ENCODE results near the gene ODAD4. TPM values are rescaled to one million over a fixed set of nuclear protein-coding genes. Genes with fewer than 3 reads are reported as not detected.
A peak's percentile ranks its signal among the peaks of the same experiment; 100 is the strongest.
"Not testable (repeated sequence)": the region's sequence is repeated elsewhere in the genome, so short reads cannot be mapped to it uniquely, and the experiment has no call there.

The ODAD4 gene
- polyA plus RNA-seq, 4 donors = 6.4 to 8.5 (median 7.5) TPM

GRCh38 chr17:41912925-41913324 lies 17.5 kb upstream of the ODAD4 start:
- no peak for DNase-seq (ENCODE audit: low read depth in 4 of 4, low spot score in 2 of 4)

DNA sequence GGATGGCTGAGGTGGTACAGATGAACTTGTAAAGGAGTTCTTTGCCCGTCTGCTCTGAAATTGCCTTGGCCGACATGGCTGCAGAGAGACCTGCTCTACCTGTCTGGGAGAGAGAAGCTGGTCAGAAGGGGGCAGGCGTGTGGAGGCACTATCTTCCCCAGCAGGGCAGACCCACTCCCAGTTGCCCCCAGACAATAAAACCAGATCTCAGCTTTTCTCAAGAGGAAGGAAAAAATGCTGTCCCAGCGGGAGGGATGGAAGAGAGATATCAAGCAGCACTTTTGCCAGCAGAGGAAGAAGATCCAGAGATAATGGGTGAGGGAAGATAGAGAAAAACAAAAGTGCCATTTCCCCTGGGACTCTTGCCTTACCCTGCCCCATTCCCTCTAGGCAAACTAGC lies 16.6 kb upstream of the ODAD4 start:
- no peak for DNase-seq (ENCODE audit: low read depth in 4 of 4, low spot score in 2 of 4)

DNA sequence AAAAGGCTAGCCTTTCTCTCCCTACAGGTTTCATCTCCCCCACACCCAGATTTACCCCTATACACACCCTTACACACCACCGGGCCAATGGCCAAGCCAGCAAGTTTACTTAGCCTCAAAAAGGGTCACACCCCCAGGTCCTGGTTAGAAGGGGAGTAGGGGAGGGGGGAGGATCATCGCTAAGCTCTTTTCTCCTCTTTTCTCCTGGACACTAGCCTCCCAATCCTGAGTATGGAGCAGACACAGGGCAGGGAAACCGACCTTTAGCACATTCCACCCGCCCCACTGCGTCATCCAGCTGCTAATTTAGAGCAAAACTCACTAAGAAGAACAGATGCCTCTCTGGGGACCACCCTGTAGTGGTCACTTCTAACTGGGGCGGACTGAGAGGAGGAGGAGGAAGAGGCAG lies 16.1 kb upstream of the ODAD4 start:
- DNase-seq (ENCODE audit: low read depth in 4 of 4, low spot score in 2 of 4) = no peak

- DNase-seq (ENCODE audit: low read depth in 4 of 4, low spot score in 2 of 4) = no peak
Measured at GRCh38 chr17:41915020-41915419, 15.4 kb upstream of the ODAD4 start.

DNA sequence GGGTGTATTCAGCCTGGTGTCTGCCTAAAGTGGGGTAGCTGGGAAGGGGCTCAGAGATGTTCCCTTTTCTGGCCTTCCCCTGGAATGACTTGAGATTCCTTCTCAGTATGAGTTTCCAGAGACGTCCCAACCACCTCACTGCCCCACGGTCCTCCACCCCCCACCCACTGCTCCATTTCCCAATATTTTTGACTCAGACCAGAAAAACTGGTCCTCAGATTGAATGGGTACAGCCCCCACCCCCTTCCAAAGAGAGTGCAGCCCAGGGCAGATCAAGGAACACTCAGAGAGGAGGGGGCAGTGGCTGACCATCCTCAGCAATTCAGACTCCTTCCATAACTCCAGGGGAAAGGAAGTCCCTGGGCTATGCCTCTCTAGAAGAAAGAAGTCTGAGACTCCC lies 14.9 kb upstream of the ODAD4 start:
- no peak for DNase-seq (ENCODE audit: low read depth in 4 of 4, low spot score in 2 of 4)

DNA sequence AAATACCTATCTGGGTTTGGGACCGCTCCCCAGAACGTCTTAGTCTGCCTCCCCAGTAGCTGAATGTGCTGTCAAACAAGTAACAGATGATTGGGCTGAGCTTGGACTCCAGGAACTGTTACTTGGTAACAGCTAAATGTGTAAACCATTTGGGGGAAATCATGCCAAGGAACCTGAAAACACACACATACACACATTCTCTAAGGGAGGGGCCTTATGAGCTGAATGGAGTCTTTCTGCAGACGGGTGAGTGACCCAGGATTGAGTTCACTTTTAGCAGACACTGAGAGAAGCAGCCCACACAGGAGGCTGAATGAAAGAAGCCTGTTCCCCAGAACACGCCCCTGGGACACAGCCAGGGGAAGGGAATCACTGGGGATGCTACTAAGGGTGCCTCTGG lies 13.2 kb upstream of the ODAD4 start:
- DNase-seq (ENCODE audit: low read depth in 4 of 4, low spot score in 2 of 4) = no peak

DNA sequence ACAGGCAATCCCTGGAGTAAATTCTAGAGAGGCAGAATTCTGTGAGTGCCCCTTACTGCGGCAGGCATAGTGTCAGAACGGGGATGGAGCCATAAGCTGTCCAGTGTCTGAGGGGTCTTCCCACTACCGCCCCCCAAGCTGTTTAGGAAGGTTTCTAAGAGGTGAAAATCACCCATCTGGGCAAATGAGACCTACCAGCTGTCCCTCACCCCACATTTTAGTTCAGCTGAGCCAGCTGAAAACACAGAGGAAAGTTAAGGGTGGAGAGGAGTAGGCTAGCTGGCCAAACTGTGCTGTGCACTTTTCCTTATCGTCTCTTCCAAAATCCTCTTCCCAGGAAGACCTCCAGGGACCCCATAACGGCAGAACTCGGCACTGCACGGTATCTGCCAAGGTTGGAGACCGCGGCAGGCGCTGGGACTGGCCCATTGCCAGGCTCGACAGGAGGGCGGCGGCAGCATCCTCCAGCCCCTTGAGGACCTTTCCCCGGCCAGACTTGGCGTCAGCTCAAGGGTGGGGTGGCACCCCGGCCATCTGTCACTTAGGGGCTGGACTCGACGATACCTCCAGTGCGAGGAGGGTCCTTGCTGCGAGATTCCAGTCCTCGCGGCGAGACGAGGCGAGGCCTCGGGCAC lies 12.6 kb upstream of the ODAD4 start:
- DNase-seq (ENCODE audit: low read depth in 4 of 4, low spot score in 2 of 4) = no peak

DNA sequence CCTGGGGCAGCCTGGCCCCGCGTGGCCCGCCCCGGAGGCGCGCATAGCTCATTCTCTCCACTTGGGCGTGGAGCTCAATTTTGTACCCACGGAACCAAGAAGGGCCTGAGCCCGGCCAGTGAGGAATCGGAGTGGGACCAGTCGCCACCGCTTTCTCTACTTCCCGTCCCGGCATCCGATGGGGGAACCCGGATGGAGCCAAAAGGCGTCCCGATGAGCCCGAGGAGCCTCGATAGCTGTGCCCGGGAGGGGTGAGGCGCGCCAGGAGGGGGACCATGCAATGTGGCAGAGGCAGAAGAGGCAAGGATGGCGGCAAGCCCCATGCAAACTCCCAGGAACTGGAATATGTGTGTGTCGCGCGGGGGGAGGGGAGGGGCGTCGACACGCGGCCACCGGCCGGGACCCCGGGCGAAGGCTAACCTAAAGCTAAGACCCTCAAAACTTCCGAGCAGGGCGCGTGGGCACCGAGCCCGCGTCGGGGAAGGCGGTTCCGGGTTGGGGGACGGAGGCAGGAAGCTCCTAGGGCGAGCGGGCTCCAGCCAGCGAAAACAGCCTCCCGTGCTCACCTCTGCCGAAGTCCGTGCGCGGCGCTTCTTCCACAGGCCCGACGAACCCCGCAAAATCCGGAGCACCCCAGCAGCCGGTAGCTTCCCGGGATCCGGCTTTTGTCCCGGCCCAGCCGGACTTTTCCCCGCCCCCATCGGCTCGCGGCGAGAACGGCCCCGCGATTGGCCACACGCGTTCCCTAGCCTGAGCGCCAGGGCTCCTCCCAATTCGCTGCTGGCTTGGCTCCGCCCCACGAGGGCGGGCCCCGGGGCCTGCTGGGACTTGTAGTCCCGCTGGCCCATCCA lies 11.9 kb upstream of the ODAD4 start, which contains the start of gene ACLY:
TSS of gene ACLY (minus strand) at position 638 of the 851 bp plus-strand sequence. CDS start 5,078 bp downstream, outside the sequence.
- peak; percentile 81 to 95 (median 91) for DNase-seq (ENCODE audit: low read depth in 4 of 4, low spot score in 2 of 4)

DNA sequence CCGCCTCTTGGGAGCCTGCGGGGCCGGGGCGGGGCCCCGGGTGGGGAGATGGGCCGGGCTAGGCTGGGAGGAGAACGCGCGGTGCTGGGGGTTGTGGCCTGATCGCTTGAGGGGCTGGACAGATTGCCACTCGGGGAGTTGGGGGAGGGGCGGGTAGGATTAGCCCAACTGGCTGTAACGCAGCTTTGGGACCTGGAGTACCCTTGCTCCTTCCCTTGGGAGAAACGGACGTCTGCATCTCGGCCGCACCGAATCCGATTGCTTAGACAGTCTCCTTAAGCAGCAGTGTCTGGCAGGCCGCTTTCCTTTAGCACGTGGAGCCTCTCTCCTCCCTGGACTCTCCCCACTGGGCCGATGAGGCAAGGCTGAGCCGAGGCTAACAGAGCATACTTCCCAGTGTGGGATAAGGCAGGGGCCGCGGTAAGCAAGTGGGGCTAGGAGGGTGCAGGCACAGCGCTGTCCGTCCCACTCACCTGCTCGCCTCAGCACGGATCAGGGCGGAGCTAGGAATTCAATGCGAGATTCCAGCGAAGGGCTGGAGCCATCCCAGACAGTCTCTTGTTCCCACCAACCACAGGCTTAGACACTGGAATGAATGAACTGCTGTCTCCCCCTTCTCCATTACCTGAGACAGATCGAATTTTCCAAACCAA lies 11.1 kb upstream of the ODAD4 start:
- no peak for DNase-seq (ENCODE audit: low read depth in 4 of 4, low spot score in 2 of 4)

- DNase-seq (ENCODE audit: low read depth in 4 of 4, low spot score in 2 of 4) = no peak
Measured at GRCh38 chr17:41919840-41920579, 10.4 kb upstream of the ODAD4 start.

DNA sequence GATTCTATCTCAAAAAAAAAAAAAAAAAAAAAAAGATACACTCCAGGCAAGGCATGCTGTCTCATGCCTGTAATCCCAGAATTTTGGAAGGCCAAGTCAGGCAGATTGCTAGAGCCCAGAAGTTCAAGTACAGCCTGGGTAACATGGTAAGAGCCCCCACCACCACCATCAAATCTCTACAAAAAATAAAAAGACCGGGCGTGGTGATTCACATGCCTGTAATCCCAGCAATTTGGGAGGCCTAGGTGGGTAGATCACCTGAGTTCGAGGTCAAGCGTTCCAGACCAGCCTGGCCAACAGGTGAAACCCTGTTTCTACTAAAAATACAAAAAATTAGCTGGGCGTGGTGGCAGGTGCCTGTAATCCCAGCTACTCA lies 9.8 kb upstream of the ODAD4 start:
- no peak for DNase-seq (ENCODE audit: low read depth in 4 of 4, low spot score in 2 of 4)

DNA sequence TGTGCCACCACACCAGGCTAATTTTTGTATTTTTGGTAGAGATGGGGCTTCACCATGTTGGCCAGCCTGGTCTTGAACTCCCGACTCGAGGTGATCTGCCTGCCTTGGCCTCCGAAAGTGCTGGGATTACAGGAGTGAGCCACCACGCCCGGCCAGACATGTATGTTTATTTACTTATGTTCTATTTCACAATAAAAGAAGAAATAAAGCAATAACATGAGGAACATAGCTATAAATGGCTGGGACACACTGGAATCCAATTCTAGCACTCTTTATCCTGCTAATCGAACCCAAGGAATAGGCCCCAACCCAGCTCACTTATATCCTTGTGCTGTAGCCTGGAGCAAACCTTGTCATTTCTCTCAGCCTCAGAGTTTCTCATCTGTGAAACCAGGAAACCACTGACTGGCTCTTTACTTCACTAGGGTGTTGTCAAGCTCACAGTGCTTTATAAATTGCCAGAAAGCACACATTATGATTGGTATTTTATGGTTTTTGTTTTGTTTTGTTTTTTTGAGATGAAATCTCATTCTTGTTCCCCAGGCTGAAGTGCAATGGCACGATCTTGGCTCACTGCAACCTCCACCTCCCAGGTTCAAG lies 4.3 kb upstream of the ODAD4 start:
- DNase-seq (ENCODE audit: low read depth in 4 of 4, low spot score in 2 of 4) = no peak

- DNase-seq (ENCODE audit: low read depth in 4 of 4, low spot score in 2 of 4) = no peak
Measured at GRCh38 chr17:41928693-41929251, 1.6 kb upstream of the ODAD4 start.

- DNase-seq (ENCODE audit: low read depth in 4 of 4, low spot score in 2 of 4) = not testable (repeated sequence)
Measured at GRCh38 chr17:41930833-41931156, 378 bp downstream of the ODAD4 start.

DNA sequence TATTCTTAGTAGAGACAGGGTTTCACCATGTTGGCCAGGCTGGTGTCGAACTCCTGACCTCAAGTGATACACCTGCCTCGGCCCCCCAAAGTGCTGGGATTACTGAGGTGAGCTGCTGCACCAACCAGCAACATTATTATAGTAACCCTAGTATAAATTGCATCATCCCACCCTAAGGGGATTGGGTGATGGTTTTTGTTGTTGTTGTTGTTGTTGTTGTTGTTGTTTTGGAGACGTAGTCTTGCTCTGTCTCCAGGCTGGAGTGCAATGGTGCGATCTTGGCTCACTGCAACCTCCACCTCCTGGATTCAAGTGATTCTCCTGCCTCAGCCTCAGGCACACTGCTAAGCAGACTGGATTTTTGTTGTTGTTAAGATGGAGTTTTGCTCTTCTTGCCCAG lies 1.3 kb downstream of the ODAD4 start:
- not testable (repeated sequence) for DNase-seq (ENCODE audit: low read depth in 4 of 4, low spot score in 2 of 4)

DNA sequence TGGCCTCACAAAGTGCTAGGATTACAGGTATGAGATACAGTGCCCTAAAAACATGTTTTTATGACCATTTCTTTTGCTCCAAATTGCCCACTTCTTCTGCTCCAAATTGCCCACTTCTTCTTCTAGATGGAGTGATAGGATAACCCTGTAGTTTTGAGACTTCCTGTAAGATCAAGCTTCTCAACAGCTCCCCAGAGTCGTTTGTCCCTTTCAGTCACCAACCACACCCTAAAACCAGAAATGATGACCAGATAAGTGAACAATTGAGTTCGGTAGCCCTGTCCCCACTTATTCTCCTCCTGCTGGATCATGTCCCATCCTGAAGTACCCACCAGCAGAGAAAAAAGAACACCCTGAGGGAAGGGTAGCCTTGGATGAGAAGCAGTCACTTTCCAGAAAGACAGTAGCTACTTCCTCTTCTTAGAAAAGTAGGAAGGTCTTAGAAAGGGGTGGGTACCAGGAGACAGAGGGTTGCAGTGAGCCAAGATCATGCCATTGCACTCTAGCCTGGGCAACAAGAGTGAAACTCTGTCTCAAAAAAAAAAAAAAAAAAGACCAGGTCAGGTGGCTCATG lies 2.5 kb downstream of the ODAD4 start:
- DNase-seq (ENCODE audit: low read depth in 4 of 4, low spot score in 2 of 4) = no peak

DNA sequence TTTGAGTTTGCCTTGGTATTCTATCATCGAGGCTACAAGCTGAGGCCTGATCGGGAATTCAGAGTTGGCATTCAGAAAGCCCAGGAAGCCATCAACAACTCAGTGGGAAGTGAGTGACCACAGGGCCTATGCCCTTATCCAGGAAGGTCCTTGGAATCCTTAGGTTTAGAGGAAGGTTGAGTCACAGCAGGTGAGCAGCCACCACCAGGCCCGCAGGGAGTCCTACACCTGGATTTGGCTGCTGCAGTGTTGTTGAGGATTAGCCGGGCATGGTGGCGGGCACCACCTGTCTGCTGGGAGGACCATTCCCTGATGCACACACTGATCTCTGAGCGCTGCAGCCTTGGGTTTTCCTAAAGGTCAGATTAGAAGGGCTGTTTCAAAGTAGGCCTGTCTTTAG lies 5.2 kb downstream of the ODAD4 start:
- DNase-seq (ENCODE audit: low read depth in 4 of 4, low spot score in 2 of 4) = no peak

DNA sequence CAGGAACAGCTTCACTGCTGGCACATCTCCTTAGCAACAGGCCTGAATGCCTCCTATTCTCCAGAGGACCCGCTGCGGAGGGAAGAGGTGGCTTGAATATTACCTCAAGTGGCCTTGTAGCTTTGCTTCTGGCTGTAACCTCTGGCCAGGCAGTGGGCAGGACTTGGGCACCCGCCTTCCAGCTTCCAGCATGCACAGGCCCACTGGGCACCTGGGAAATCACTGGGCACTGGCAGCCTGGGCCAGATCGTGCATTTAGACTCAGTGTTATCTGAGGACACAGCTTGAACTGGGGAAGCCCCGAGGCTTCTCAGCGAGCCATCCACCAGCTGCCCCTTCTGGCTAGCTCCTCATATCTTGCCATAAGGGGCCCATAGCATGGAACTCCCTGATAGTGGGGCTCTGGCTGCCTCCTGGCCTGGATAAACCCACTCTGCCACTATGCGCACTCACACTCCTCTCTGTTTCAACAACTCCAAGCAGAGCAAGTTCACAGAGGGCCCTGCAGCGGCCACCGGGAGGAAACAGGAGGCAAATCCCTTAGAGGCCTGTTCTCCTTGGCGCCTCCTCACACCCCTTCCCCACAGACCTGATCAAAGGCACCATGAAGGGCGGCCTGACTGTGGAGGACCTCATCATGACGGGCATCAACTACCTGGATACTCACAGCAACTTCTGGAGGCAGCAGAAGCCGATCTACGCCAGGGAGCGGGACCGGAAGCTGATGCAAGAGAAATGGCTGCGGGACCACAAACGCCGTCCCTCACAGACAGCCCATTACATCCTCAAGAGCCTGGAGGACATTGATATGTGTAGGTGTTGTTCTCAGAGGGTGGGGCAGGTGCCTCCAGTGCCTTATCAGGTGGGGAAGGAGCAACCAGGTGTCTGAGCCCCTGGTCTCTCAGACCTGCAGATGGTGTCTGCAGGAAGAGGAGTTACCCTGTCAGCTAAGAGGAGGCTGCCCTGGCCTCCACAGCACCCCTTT lies 7.8 kb downstream of the ODAD4 start:
- DNase-seq (ENCODE audit: low read depth in 4 of 4, low spot score in 2 of 4) = no peak
